Suprapubic skin (tissue), 3 donors: ENCODE results near the gene DUS1L.

Source experiments
- POLR2A ChIP-seq, 2 donors: fragments of 450-650 bp; IDR thresholded peaks; one replicate each; pipeline ENCODE4 v1.6.1; 2017; ENCODE audit warnings: antibody characterized with exemption in 2 of 2, mild to moderate bottlenecking in 2 of 2, moderate library complexity in 2 of 2
- TF ChIP-seq, protein P1 (sequence below), 2 donors: fragments of 200-600 bp in 1 of 2; fragments of 450-650 bp in 1 of 2; sonication (generic) in 1 of 2; IDR thresholded peaks; one replicate each; pipeline ENCODE4 v1.5.1; 2016 to 2019; ENCODE audit warnings: antibody characterized with exemption in 2 of 2, mild to moderate bottlenecking in 1 of 2, moderate library complexity in 1 of 2

DNA sequence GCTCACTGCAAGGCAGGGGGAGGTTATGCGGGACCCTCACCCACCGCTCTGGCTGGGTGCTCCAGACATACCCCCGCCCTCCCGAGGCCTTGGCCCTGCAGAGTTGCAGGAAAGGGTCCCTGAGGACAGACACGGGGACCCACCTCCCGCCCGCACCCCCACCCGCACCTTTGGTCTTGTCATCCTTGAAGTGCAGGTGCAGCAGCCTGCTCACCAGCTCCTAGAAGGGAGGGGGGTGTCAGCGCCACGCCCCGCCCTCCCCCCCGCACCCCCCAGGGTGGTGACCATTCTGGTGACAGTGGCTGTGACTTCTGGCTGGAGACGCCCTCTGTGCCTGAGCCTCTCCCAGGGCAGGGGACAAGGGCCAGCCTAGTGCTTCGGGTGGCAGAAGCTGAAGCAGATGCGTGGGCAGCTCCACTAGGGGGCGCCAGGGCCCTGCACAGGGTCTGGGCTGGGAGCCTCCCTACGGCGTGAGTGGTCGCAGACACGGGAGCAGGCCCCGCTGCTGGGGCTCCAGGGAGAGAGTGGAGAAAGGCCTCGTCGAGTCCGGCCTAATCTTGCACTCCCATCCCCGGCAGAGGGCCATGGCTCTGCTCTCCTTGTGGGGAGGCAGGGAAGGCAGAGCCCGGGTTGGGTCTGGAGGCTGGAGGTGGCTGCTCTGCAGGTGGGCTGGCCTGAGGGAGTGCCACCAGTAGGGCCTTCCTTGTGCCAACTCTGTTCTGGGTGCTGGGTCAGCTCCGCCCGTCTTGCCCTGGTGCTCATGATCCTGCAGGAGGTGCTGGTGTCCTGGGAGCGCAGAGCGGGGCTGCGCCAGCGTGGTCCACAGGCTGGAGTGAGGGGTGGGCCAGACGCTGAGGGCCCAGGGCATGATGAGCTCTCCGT is 45.7 kb downstream of the DUS1L start:
- TF ChIP-seq, protein P1, sequence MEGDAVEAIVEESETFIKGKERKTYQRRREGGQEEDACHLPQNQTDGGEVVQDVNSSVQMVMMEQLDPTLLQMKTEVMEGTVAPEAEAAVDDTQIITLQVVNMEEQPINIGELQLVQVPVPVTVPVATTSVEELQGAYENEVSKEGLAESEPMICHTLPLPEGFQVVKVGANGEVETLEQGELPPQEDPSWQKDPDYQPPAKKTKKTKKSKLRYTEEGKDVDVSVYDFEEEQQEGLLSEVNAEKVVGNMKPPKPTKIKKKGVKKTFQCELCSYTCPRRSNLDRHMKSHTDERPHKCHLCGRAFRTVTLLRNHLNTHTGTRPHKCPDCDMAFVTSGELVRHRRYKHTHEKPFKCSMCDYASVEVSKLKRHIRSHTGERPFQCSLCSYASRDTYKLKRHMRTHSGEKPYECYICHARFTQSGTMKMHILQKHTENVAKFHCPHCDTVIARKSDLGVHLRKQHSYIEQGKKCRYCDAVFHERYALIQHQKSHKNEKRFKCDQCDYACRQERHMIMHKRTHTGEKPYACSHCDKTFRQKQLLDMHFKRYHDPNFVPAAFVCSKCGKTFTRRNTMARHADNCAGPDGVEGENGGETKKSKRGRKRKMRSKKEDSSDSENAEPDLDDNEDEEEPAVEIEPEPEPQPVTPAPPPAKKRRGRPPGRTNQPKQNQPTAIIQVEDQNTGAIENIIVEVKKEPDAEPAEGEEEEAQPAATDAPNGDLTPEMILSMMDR (IDR thresholded peaks at IDR 0.05), result peak; percentile 15 to 73
- no peak for TF ChIP-seq POLR2A (IDR thresholded peaks at IDR 0.05)
